ENCODE data around the gene TYK2. TPM values are rescaled to one million over a fixed set of nuclear protein-coding genes. Genes with fewer than 3 reads are reported as not detected.

The TYK2 gene
- total and polyA plus RNA-seq, 9 of the 15 experiments (the other 6 are each of a cell fraction or from before 2014, with no cell fraction given): 15.0 to 182 (median 85.9) TPM

DNA sequence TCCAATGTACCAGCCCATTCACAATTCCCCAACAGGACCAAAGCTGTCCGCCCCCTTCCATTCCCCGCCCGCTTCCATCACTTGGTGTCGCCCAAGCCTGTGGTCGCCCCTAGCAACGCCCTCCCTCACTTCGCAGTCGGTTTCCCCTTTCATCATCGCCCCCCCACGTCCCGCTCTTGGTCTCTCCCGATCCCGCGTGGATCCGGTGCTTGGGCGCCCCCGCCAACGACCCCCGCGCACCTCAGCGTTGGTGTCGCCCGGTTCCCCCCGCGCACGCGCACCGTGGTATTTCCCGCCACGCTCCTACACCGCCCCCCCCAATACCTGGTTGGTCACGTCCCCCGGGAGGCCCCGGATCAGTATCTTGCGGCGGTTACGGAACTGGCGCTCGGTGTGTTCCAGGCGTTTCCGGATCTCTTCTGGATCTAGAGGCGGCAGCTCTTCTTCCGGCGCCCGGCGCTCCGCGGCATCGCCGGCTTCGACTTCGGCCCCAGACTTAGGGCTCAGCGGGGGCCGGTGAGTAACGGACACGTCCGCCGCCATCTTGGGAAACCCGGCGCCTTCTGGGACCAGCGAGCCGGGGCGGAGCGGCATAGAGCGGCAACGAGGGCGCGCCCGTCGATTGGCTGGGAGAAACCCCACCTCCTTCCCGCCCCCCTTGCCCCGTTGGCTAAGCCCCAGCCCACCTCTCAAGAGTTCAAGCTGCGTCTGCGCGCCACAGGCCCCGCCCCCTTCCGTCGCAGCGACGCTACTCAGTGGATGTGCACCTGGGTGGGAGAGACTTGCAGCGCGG, 47.2 kb downstream of the TYK2 start, which contains the start of gene RAVER1 (continued):
- TF ChIP-seq CTBP1 (IDR thresholded peaks at IDR 0.05; ENCODE audit: borderline replicate concordance) (peak; percentile 11; the same call in 1 of the 2 replicates), ZNF324 (CRISPR knock-in tag; IDR thresholded peaks at IDR 0.05) (no peak), MCM3 (IDR thresholded peaks at IDR 0.05) (no peak), E2F3 (CRISPR knock-in tag; IDR thresholded peaks at IDR 0.05) (peak; percentile 29; the same call in 1 of the 2 replicates), MIER1 (IDR thresholded peaks at IDR 0.05; ENCODE audit: low read depth) (peak; percentile 61; the same call in 1 of the 2 replicates), RBFOX2 (IDR thresholded peaks at IDR 0.05; ENCODE audit: low read depth, low read length) (peak; percentile 97), ZFX (CRISPR knock-in tag; IDR thresholded peaks at IDR 0.05) (peak; percentile 84), GTF2A2 (tag; IDR thresholded peaks at IDR 0.05) (no peak), ZNF766 (CRISPR knock-in tag; conservative IDR thresholded peaks at IDR 0.05) (no peak; the same call in 1 of the 2 replicates), GTF2E2 (tag; IDR thresholded peaks at IDR 0.05) (peak; percentile 90; the same call in 1 of the 2 replicates), ZBTB7A (IDR thresholded peaks at IDR 0.05; ENCODE audit: borderline replicate concordance, control insufficient read depth, low read depth, low read length) (peak; percentile 39; the same call in 1 of the 2 replicates), BRF1 (IDR thresholded peaks at IDR 0.05; ENCODE audit: borderline replicate concordance, extremely low read depth, insufficient read length) (no peak), HIVEP1 (CRISPR knock-in tag; IDR thresholded peaks at IDR 0.05) (no peak), ZNF584 (CRISPR knock-in tag; IDR thresholded peaks at IDR 0.05; ENCODE audit: low read depth) (no peak), CBX2 (IDR thresholded peaks at IDR 0.05; ENCODE audit: insufficient read depth, low read length, poor library complexity, severe bottlenecking) (no peak), DMBX1 (CRISPR knock-in tag; IDR thresholded peaks at IDR 0.05; ENCODE audit: borderline replicate concordance) (0 out of 2 replicates have a peak, but pooled peaks have one; percentile 33), ZNF217 (CRISPR knock-in tag; IDR thresholded peaks at IDR 0.05) (no peak), CCNT2 (IDR thresholded peaks at IDR 0.05; ENCODE audit: borderline replicate concordance, extremely low read depth, insufficient read length, low read depth, low read length) (peak; percentile 33), JUN (IDR thresholded peaks at IDR 0.05; ENCODE audit: borderline replicate concordance, low read depth, low read length) (no peak), JUN (CRISPR knock-in tag; IDR thresholded peaks at IDR 0.05; ENCODE audit: borderline replicate concordance) (no peak), ZNF263 (CRISPR knock-in tag; IDR thresholded peaks at IDR 0.05; ENCODE audit: borderline replicate concordance) (peak; percentile 57; the same call in 1 of the 2 replicates)
- TF ChIP-seq, protein P1, sequence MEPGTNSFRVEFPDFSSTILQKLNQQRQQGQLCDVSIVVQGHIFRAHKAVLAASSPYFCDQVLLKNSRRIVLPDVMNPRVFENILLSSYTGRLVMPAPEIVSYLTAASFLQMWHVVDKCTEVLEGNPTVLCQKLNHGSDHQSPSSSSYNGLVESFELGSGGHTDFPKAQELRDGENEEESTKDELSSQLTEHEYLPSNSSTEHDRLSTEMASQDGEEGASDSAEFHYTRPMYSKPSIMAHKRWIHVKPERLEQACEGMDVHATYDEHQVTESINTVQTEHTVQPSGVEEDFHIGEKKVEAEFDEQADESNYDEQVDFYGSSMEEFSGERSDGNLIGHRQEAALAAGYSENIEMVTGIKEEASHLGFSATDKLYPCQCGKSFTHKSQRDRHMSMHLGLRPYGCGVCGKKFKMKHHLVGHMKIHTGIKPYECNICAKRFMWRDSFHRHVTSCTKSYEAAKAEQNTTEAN (CRISPR knock-in tag; IDR thresholded peaks at IDR 0.05): 0 out of 2 replicates have a peak, but pooled peaks have one; percentile 8
- TF ChIP-seq, protein P2, sequence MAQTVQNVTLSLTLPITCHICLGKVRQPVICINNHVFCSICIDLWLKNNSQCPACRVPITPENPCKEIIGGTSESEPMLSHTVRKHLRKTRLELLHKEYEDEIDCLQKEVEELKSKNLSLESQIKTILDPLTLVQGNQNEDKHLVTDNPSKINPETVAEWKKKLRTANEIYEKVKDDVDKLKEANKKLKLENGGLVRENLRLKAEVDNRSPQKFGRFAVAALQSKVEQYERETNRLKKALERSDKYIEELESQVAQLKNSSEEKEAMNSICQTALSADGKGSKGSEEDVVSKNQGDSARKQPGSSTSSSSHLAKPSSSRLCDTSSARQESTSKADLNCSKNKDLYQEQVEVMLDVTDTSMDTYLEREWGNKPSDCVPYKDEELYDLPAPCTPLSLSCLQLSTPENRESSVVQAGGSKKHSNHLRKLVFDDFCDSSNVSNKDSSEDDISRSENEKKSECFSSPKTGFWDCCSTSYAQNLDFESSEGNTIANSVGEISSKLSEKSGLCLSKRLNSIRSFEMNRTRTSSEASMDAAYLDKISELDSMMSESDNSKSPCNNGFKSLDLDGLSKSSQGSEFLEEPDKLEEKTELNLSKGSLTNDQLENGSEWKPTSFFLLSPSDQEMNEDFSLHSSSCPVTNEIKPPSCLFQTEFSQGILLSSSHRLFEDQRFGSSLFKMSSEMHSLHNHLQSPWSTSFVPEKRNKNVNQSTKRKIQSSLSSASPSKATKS (CRISPR knock-in tag; IDR thresholded peaks at IDR 0.05): no peak
- TF ChIP-seq, protein P3, sequence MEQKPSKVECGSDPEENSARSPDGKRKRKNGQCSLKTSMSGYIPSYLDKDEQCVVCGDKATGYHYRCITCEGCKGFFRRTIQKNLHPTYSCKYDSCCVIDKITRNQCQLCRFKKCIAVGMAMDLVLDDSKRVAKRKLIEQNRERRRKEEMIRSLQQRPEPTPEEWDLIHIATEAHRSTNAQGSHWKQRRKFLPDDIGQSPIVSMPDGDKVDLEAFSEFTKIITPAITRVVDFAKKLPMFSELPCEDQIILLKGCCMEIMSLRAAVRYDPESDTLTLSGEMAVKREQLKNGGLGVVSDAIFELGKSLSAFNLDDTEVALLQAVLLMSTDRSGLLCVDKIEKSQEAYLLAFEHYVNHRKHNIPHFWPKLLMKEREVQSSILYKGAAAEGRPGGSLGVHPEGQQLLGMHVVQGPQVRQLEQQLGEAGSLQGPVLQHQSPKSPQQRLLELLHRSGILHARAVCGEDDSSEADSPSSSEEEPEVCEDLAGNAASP (IDR thresholded peaks at IDR 0.05): no peak

All from K562 (cell line).